Measurements from ENCODE around the gene CHI3L2. TPM values are rescaled to one million over a fixed set of nuclear protein-coding genes. Genes with fewer than 3 reads are reported as not detected.

Gene CHI3L2
- total and polyA plus RNA-seq, 2 donors from 2014 or later, result 5.8 to 27.2 TPM

GRCh38 chr1:111199881-111200801, 27.4 kb upstream of the CHI3L2 start, which contains the start of gene DENND2D:
TSS of gene DENND2D (minus strand) at chr1:111200646. CDS start at chr1:111200459, 187 bp downstream.
- FAIRE-seq (no peak), DNase-seq (no peak)
- H3K27ac ChIP-seq (ENCODE audit: low read depth in 2 of 2, low read length in 2 of 2), result peak within 1 kb of the TSS; percentile 47 to 80

GRCh38 chr1:111200802-111201161, 26.7 kb upstream of the CHI3L2 start:
- peak overlapping the region; percentile 47 to 80 for H3K27ac ChIP-seq (ENCODE audit: low read depth in 2 of 2, low read length in 2 of 2)
- no peaks in the 10 kb centered on the region for H3K9me3 ChIP-seq (ENCODE audit: control insufficient read depth in 2 of 3, insufficient read depth in 1 of 3, low read length in 3 of 3)
- H3K27me3 ChIP-seq (ENCODE audit: control insufficient read depth, insufficient read depth, low read length), result peaks cover 3% of the 10 kb centered on the region
- FAIRE-seq (no peak), DNase-seq (no peak)
- no peak overlapping the region for H3K4me3 ChIP-seq (ENCODE audit: low read length in 3 of 3)
- H3K36me3 ChIP-seq (ENCODE audit: control insufficient read depth in 2 of 3, insufficient read depth in 3 of 3, low read length in 3 of 3), result peaks cover 0 to 3% (median 3%) of the 10 kb centered on the region in 3 donors
- H3K9ac ChIP-seq (ENCODE audit: low read length in 3 of 3), result peak overlapping the region in 1 of 3 donors; percentile 0
- intact Hi-C loops (cut with DNase I), result no loop called here
- peaks cover 0 to 36% (median 24%) of the 10 kb centered on the region in 3 donors for H3K4me1 ChIP-seq (ENCODE audit: control insufficient read depth in 2 of 3, insufficient read depth in 2 of 3, low read depth in 1 of 3, low read length in 3 of 3)
- no peak for TF ChIP-seq CTCF (IDR thresholded peaks at IDR 0.05; ENCODE audit: borderline replicate concordance, extremely low read depth, insufficient read depth)

More at GRCh38 chr1:111199881-111200801, 27.4 kb upstream of the CHI3L2 start, which contains the start of gene DENND2D:
- TF ChIP-seq CTCF (IDR thresholded peaks at IDR 0.05; ENCODE audit: borderline replicate concordance, extremely low read depth, insufficient read depth), result no peak
- H3K36me3 ChIP-seq (ENCODE audit: control insufficient read depth in 2 of 3, insufficient read depth in 3 of 3, low read length in 3 of 3), result peaks cover 0 to 5% (median 3%) of the 10 kb centered on the region in 3 donors
- peak within 1 kb of the TSS in 1 of 3 donors; percentile 0 for H3K4me3 ChIP-seq (ENCODE audit: low read length in 3 of 3)
- peak within 1 kb of the TSS in 2 of 3 donors; percentile 0 to 20 for H3K9ac ChIP-seq (ENCODE audit: low read length in 3 of 3)
- no peaks in the 10 kb centered on the region for H3K9me3 ChIP-seq (ENCODE audit: control insufficient read depth in 2 of 3, insufficient read depth in 1 of 3, low read length in 3 of 3)
- intact Hi-C loops (cut with DNase I), result no loop called here
- peaks cover 0 to 38% (median 24%) of the 10 kb centered on the region in 3 donors for H3K4me1 ChIP-seq (ENCODE audit: control insufficient read depth in 2 of 3, insufficient read depth in 2 of 3, low read depth in 1 of 3, low read length in 3 of 3)
- H3K27me3 ChIP-seq (ENCODE audit: control insufficient read depth, insufficient read depth, low read length), result peaks cover 3% of the 10 kb centered on the region

- FAIRE-seq (no peak), DNase-seq (no peak)
Observed at GRCh38 chr1:111201275-111202090, 26.0 kb upstream of the CHI3L2 start.

More at GRCh38 chr1:111201275-111202090, 26.0 kb upstream of the CHI3L2 start:
- TF ChIP-seq CTCF (IDR thresholded peaks at IDR 0.05; ENCODE audit: borderline replicate concordance, extremely low read depth, insufficient read depth), result no peak
- Histone ChIP-seq H3K27ac (ENCODE audit: low read depth in 2 of 2, low read length in 2 of 2) (peak overlapping the region in 1 of 2 donors; percentile 47), H3K27me3 (ENCODE audit: control insufficient read depth, insufficient read depth, low read length) (peaks cover 3% of the 10 kb centered on the region), H3K9me3 (ENCODE audit: control insufficient read depth in 2 of 3, insufficient read depth in 1 of 3, low read length in 3 of 3) (no peaks in the 10 kb centered on the region), H3K4me3 (ENCODE audit: low read length in 3 of 3) (no peak overlapping the region), H3K9ac (ENCODE audit: low read length in 3 of 3) (peak overlapping the region in 2 of 3 donors; percentile 0 to 20), H3K36me3 (ENCODE audit: control insufficient read depth in 2 of 3, insufficient read depth in 3 of 3, low read length in 3 of 3) (peaks cover 0 to 3% (median 0%) of the 10 kb centered on the region in 3 donors), H3K4me1 (ENCODE audit: control insufficient read depth in 2 of 3, insufficient read depth in 2 of 3, low read depth in 1 of 3, low read length in 3 of 3) (peaks cover 0 to 35% (median 24%) of the 10 kb centered on the region in 3 donors)
- intact Hi-C loops (cut with DNase I), result no loop called here

Data from kidney (tissue), 14 donors.